ENCODE results near the gene COX5A.

The COX5A gene

DNA sequence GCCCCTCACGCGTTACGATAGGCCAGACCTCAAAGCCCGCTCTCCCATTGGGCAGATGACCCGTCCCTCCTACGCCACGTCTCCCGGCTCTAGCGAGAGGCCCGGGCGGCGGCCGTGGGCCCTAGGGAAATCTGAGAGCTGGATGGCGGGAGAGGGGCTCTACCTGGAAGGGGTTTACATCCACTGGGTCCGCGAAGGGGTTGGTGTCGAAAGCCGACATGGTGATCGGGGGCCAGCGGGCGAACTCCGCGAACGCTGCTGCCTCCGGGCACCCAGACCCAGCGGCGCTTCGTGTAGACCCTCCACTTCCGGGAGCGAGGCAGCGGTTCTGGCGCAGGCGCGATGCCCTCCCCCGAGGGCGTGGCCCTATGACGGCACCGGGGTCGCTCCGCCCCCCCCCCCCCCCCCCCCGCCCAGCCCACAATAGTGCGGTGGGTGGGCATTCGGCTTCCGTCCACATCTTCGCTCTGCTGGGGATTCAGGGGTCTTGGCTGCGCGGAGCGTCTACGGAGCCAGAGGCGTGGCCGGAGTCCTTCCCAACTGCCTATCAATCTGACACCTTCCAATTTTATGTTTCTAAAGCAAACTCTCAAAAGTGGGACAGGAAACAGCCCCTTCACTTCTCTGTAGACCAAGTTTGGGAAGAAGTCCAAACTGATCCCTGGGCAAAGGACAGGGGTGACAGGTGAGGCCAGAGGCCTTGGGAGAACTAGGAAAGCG lies 64.7 kb downstream of the COX5A start, which contains the start of gene SCAMP2:
Gene SCAMP2, minus strand, starts transcription at position 330 of the 720 bp plus-strand sequence. Its CDS starts 110 bp downstream, at position 220.
- peak; percentile 81 to 83 for DNase-seq (ENCODE audit: low read depth in 2 of 2)

DNA sequence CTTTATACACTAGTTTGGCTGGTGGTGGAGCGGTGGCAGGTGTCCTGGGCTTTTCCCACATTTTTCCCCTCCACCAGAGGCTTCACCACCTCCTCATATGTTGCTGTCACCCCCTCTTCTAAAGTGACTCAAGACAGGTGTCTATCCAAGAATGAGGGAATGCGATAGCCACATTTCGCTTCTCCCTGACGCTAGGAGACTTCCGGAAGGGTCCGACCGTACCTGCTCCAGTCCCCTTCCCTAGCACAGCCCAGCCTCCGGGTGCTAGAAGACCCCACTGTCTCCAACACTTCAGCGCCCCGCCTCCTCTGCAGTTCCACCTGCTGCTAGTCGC lies 65.2 kb downstream of the COX5A start:
- DNase-seq (ENCODE audit: low read depth in 2 of 2), result no peak

DNA sequence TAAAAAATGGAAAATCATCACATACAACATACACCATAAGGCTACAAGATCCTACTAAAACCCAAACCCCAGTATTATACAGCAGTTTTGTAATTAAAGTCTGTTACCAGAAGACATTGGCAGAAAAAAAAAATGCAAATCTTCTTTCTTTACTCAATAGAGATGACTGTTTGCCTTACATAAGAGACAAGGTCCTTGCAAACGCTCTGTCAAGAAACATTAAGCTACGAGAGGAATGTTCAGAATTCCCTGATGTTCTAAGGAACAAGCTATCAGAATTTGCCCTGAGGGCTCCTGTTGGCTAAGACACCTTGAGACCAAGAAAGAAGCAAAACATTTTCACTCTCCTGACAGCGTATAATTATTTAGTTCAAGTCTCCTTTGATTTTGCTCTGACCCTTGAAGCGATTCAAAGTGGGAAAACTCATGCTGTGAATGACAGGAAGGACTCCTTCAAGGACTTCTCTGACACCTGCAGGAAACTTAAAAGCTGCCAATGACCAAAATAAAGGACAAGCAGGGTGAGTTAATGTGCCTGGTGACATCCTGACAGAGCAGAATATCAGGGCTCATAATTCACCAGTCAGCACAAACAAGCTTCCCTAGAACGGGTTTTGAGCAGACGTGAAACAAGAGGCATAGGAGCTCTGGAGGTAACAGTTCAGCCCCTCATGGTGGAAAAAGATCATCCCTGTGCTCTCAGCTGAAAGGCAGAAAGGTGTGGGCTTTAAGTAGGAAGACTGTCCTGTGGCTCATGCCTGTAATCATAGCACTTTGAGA lies 67.2 kb downstream of the COX5A start:
- DNase-seq (ENCODE audit: low read depth in 2 of 2), result no peak
